Endometrial microvascular endothelial cells (primary cell): ENCODE measurements around the gene ATXN10. TPM values are rescaled to one million over a fixed set of nuclear protein-coding genes. Genes with fewer than 3 reads are reported as not detected.

ENCODE experiments used
- in situ Hi-C: cut with HindIII; loops from 2 replicates; pipeline ENCODE4 v1.10.0; 2017; ENCODE audit warnings: low sequenced_read_pairs, low pct_unique_long_range_greater_than_20kb; ENCODE audit errors: inconsistent ontology term
- total RNA-seq: library from RNA; depleted of rRNA; stranded (reverse); fragments of >200 nt; gene quantifications from one replicate; pipeline ENCODE4 v1.2.3, GENCODE V29; 2015; ENCODE audit errors: inconsistent ontology term

Gene ATXN10
- total RNA-seq, 1 donor from 2014 or later: 132 TPM

DNA sequence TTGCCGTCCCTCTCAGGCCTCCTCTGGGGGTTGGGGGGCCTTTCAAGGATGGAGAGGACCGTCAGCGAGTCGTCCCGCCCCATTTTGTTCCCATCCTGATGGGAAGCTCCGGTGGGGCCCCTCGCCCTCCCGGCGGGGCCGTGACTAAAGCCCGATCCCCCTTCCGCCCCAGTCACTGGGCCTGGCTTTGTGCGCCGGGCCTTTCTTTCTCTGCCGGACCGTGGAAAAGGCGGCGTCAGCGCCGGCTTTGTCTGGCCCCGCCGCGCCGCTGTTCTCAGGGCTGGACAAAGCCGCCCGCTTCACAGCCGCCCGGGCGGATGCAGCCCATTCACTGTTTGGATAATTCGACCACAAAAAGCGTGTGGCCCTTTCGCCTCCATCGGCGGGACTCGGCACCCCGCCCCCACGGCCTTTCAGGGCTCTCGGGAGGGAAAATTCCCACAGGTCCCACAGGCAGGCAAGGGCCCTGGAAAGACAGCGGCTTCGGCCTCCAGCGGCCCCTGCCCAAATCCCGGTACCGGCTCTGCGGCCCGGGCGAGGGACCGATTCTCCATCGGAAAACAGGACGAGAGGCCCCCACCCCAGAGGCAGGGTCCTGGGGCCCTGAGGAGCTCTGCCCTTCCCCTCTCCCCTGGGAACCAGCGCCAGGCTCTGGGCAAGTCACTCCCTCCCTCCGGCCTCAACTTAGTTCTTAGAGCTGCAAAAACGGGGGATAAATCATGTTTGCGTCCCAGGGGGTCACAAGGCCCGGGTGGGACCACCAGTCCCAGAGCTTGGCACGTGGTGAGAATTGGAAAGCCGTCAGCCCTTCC, 218.1 kb downstream of the ATXN10 start:
- in situ Hi-C loops: no loop called here

DNA sequence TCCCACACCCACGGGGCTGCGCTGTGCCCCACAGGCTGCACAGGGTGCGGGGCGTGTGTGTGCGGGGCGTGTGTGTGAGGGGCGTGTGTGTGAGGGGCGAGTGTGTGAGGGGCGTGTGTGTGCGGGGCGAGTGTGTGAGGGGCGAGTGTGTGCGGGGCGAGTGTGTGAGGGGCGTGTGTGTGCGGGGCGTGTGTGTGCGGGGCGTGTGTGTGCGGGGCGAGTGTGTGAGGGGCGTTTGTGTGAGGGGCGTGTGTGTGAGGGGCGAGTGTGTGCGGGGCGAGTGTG, 218.7 kb downstream of the ATXN10 start:
- in situ Hi-C loops: no loop called here

DNA sequence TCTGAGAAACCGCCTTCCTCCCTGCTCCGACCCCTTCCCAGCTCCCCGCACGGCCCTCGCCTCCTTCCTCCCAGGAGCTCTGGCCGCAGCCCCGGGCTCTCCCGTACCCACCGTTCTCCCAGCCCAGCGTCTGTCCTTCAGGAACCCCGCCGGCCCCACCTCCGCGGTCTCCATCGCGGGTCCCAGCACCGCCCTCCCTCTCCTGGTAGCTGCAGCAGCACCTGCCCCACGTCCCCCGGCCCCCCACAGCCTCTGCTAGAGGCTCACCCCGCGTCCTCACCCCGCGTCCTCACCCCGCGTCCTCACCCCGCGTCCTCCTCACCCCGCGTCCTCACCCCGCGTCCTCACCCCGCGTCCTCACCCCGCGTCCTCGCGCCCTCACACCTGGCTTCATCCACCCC, 219.4 kb downstream of the ATXN10 start:
- in situ Hi-C loops: no loop called here

DNA sequence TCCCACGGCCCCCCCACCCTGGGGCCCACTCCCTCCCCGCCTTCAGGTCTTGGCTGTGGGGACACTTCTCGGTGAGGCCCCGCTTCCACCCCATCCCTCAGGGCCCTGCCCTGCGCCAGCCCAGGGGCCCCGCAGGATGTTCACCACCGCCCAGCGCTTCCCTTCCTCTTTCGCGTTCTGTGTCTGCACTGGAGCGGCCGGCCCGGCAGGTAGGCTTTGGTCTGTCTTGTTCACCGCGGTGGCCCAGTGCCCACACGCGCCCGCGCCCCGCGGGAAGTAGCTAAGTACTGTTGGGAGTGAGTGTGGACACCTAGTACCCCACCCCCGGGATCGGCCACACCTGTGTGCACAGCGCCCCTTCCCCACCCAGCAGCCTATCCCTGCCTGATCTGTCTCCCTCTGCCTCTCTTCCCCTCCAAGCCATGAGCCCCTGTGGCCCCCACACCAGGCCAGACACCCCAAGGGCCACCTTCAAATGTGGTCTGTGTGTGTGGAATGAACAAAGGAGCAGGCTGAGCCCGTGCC, 219.9 kb downstream of the ATXN10 start:
- in situ Hi-C loops: no loop called here

DNA sequence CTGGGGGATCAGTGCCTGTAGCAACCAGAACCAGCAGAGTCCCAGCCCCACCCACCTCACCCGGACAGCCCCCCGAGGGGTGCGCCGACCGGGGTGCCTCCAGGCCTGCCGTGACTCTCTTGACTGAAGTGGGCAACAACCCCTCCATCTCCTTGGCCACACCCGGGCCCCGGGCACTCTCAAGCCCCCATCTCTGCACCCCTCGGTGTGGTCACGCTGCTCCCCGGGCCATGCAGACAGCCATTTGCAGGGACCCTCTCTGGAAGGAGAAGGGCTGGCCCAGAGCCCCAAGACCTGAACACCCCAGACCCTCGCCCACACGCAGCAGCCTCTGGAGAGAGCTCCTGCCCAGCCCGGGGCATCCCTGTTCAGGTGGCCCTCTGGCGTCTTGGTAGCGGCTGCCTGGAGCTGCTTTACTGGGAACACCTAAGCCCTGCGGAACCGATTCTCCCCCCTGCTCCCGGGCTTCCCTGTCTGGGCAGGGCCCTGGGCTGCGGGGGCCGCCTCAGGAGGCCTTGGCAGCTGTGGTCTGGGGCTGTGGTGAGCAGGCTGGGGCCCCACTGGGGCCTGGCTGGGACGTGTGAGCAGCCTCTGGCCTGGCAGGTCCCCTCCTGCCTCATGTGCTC, 220.5 kb downstream of the ATXN10 start:
- in situ Hi-C loops: no loop called here

DNA sequence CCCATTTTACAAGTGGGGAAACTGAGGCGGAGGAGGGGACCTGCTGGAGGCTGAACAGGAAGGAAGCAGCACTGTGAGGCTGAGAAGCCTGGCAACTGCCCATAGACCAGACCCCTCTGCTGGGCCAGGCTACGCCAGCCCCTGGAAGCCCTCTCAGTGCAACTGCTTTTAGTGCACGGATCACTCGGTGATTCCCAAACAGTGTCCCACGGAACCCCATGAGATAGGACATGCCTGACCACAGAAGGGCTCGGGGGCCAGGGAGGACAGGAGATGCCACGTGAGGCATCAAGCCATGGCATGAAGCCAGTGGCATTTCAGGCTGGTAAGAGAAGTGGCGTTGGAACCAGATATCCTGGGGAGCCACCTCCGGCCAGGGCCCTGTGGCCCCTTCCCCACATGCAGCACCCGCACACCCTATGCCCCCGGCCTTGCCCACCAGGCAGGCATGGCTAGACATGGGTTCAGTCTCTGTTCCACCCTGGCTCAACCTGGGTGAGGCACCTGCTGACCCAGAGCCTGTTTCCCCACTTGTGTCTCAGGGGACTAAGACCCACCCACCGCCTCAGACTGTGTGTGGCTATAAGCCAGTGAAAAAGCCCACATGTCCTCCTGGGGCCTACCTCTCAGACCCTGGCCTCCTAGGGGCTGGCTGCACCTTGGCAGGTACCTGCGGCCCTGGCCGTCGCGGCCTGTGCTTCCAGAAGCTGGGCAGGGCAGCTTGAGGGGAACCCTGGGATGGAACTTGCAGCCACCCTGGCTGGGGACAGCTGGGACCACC, 221.2 kb downstream of the ATXN10 start:
- in situ Hi-C loops: no loop called here

DNA sequence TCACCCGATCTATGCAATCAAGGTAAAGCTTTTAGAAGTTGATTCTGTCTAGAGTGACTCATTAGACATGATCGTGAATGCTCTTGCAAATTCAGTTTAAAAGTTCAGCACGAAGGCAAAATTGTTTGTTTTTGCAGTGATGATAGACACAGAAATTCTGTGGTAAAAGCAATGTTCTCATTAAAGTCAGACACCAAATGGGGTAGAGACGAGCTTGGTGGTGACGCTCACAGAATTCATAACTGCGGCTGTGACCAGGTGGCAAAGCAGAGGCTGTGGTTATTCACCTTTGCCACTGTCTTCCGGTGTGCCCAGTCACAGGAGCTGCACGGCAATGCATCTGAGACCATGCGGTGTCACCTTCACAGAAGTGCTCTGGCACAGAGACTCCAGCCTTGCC, 221.9 kb downstream of the ATXN10 start:
- in situ Hi-C loops: no loop called here

Other genes starting within 250 kb of the ATXN10 start
- gene FBLN1, start 169.0 kb upstream of the ATXN10 start, total RNA-seq: 0.28 TPM